ENCODE data around the gene SLC27A3.

DNA sequence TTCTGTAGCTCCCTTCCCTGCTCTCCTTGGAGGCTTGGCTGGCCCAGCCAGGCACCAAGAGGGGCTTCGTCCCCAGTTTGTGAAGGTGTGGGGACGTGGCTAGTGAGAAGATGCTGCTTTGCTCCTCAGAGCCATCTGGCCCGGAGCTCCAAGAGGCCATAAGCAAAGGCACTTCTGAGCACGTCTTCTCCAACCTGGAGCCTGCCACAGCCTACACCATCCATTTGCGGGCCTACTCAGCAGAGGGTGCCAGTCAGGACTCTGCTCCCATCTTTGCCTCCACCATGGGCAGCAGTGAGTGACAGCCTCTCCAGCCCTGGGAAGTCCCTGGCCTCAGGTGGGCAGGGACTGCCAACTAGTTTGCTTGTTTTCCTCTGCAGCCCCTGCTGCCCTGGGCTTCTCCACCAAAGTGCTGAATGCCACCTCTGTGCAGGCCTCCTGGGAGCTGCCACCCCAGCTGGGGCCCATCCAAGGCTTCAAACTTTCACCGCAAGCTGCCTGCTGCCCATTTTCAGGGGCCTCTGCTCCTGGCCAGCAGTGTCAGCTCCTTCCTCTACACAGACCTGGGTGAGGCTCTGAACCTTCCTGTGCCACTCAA lies 25.9 kb downstream of the SLC27A3 start:
- TF ChIP-seq, protein P1, sequence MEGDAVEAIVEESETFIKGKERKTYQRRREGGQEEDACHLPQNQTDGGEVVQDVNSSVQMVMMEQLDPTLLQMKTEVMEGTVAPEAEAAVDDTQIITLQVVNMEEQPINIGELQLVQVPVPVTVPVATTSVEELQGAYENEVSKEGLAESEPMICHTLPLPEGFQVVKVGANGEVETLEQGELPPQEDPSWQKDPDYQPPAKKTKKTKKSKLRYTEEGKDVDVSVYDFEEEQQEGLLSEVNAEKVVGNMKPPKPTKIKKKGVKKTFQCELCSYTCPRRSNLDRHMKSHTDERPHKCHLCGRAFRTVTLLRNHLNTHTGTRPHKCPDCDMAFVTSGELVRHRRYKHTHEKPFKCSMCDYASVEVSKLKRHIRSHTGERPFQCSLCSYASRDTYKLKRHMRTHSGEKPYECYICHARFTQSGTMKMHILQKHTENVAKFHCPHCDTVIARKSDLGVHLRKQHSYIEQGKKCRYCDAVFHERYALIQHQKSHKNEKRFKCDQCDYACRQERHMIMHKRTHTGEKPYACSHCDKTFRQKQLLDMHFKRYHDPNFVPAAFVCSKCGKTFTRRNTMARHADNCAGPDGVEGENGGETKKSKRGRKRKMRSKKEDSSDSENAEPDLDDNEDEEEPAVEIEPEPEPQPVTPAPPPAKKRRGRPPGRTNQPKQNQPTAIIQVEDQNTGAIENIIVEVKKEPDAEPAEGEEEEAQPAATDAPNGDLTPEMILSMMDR (conservative IDR thresholded peaks at IDR 0.05; ENCODE audit: low read length), result no peak
- TF ChIP-seq EZH2phosphoT487 (IDR thresholded peaks at IDR 0.05; ENCODE audit: borderline replicate concordance, low read depth, low read length), result no peak
